ENCODE data around the gene TPST1.

DNA sequence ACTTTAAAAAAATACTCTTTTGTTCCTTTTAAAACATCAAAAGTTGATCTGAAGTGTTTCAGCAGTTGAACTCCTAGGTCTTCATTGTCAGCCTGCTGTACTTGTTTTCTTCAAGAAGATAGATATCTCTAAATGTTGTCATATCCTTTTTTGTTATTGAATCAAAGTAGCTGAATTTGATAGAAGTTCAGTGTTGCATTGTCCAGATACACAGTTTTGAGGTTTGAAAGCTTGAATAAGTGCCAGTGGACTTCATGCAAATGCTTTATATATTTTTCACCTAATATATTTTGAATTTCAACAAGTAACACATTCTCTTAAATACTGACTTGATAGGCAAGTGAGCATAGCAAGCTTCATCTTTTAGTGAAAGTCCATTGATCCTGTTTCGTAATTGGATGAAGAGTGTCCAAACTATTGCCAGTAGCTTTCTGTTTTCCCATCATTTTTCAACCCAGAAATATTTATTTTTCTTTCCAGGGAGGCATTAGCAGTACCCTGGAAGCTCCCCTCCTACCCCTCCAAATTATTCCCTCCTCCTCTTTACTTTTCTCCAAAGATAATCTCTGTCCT is 114.4 kb downstream of the TPST1 start:
- TF ChIP-seq CTCF (IDR thresholded peaks at IDR 0.05) (no peak), EP300 (IDR thresholded peaks at IDR 0.05) (no peak), POLR2A (IDR thresholded peaks at IDR 0.05) (no peak), POLR2AphosphoS5 (IDR thresholded peaks at IDR 0.05) (no peak)
